Epithelial cell of esophagus (primary cell): ENCODE data around the gene CDC26.
A peak's percentile ranks its signal among the peaks of the same experiment; 100 is the strongest.
"Not testable (repeated sequence)": the region's sequence is repeated elsewhere in the genome, so short reads cannot be mapped to it uniquely, and the experiment has no call there.

Experiments
- DNase-seq: peaks from one replicate; pipeline ENCODE4 v3.0.0; 2010; ENCODE audit warnings: low read depth
- H3K4me3 ChIP-seq: 2 replicates; pipeline ENCODE4 v1.5.1; 2011; ENCODE audit warnings: mild to moderate bottlenecking, low read length, control low read depth
- TF ChIP-seq, protein P1 (sequence below): IDR thresholded peaks from 2 replicates; pipeline ENCODE4 v1.5.1; 2011; ENCODE audit warnings: low read depth, mild to moderate bottlenecking, low read length, control low read depth, inconsistent platforms; ENCODE audit not compliant: insufficient read depth; ENCODE audit errors: missing control alignments

CDC26 gene

DNA sequence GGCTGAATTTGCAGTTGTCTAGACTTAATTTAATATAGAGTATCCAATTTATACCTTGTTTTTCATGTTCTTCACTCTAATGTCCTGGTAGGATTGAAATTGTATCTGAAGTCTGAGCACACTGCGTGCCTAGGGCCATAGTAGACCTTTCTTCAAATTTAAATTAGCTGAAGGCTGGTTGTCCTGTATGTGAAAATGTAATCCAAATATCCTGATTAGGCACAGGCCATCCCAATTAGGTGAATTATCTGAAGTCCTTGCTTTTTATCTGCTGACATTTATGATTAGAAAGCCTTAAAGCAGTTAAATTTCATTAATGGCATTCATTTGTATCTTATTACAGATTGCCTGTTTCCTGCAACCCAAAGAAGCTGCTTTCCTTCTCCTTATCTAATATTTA, 20.4 kb downstream of the CDC26 start:
- TF ChIP-seq, protein P1, sequence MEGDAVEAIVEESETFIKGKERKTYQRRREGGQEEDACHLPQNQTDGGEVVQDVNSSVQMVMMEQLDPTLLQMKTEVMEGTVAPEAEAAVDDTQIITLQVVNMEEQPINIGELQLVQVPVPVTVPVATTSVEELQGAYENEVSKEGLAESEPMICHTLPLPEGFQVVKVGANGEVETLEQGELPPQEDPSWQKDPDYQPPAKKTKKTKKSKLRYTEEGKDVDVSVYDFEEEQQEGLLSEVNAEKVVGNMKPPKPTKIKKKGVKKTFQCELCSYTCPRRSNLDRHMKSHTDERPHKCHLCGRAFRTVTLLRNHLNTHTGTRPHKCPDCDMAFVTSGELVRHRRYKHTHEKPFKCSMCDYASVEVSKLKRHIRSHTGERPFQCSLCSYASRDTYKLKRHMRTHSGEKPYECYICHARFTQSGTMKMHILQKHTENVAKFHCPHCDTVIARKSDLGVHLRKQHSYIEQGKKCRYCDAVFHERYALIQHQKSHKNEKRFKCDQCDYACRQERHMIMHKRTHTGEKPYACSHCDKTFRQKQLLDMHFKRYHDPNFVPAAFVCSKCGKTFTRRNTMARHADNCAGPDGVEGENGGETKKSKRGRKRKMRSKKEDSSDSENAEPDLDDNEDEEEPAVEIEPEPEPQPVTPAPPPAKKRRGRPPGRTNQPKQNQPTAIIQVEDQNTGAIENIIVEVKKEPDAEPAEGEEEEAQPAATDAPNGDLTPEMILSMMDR = no peak
- no peak overlapping the region for H3K4me3 ChIP-seq
- DNase-seq = no peak

DNA sequence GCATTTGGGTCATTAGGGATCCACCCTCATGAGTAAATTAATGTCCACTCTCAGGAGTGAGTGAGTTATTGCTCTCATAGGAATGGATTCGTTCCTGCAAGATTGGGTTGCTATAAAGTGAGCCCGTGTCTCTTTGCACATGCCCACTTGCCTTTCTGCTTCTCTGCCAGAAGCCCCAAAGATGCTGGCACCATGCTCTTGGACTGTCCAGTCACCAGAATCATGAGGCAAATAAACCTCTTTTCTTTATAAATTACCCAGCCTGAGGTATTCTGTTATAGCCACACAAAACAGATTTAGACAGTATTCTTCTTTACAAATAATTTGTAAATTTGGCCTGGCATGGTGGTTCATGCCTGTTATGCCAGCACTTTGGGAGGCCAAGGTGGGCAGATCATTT, 24.6 kb downstream of the CDC26 start:
- DNase-seq = no peak
- TF ChIP-seq, protein P1 = no peak
- no peak overlapping the region for H3K4me3 ChIP-seq

DNA sequence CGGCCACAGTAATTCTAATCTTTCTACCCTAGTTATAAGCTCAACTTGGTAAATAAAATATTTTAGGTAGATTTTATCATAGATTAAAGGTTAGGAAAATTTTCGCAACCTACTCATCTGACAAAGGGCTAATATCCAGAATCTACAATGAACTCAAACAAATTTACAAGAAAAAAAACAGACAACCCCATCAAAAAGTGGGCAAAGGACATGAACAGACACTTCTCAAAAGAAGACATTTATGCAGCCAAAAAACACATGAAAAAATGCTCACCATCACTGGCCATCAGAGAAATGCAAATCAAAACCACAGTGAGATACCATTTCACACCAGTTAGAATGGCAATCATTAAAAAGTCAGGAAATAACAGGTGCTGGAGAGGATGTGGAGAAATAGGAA, 25.7 kb downstream of the CDC26 start:
- DNase-seq, H3K4me3 ChIP-seq: not testable (repeated sequence)

DNA sequence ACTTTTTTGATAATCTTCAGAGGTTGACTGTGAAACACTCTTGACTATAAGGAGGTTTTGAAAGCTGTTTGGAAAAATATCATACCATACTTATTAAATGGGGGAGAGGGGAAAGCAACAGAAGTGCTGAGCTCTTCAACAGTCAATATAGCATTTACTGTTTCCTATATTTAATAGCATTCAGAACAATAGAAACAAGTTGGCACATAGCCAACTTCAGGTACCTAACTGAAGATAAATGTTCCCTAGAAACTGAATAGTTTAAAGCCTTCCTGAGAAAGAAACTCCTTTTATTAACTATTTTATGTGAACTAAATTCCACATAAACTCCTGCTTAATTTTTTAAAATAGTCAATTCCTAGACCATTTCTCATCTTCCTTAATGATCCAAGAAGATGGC, 27.7 kb downstream of the CDC26 start:
- DNase-seq = no peak
- TF ChIP-seq, protein P1 = no peak
- H3K4me3 ChIP-seq = no peak overlapping the region

DNA sequence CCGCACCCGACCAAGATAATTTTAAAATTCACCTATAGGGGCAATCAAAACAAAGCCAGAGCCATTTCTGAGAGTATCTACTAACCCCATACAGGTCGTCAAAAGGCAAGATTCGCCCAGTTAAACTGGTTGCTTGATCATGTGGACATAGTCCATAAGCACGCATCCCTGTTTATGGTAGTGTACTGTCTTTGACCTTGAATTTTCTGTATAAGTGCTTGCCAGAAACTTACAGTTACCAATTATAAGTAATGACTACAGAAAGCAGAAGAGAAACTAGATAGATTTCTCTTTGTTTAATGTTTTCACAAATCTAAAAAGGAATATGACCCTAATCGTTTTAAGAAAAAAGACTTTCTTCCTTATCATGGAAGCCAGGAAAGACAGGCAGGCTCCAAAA, 28.4 kb downstream of the CDC26 start:
- no peak for DNase-seq
- H3K4me3 ChIP-seq = no peak overlapping the region
- TF ChIP-seq, protein P1 = no peak

DNA sequence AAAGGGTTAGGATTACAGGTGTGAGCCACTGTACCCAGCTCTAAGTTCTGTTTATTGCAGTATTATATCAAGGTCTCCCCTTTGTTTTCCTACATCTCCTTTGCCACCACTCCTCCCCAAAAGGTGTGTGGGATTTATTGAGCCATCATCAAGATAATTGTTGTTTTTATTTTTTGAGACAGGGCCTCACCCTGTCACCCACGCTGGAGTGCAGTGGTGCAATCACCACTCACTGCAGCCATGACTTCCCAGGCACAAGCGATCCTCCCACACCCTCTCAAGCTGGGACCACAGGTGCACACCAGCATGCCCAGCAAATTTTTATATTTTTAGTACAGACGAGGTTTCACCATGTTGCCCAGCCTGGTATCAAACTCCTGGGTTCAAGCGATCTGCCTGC, 29.5 kb downstream of the CDC26 start:
- no peak overlapping the region for H3K4me3 ChIP-seq

DNA sequence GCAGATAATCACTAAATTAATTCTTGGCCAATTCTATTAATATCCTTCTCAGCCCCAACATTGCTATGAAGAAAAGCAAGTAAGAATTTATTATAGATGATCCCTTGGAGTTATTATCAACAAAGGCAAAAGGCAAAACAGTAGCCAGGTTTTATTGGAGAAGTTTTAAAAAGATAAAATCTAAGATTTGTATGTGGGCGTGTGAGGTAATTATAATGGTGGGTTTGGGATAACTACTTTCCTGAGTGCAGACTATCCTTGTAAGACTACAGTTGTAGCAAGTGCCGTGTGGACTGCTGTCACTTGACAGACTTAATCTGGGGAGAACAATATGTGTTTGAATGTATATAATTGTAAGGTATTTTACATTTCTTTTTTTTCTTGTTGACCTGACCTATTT, 30.8 kb downstream of the CDC26 start:
- DNase-seq = no peak
- TF ChIP-seq, protein P1 = no peak
- no peak overlapping the region for H3K4me3 ChIP-seq

More for the DNA sequence above, 29.5 kb downstream of the CDC26 start:
- TF ChIP-seq, protein P1 = no peak
- no peak for DNase-seq

DNA sequence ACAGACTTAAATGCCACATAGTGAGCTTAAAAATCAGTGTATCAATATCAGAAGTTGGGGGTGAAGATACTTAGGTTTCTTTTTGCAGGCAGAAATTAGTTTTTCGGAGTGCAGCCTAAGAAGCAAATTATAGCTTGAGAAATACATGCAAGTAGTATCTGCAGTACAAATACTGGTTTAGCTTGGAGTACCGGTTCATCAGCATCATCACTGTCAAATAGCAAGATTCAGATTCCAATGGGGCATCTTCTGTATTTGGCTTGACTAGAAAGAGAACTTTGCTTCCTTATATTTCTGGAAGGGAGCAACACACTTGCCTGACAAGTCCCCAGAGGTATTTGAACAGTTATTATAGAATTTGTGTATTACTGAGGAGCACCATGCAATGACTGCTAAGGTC, 34.2 kb downstream of the CDC26 start:
- H3K4me3 ChIP-seq = no peak overlapping the region
- peak; percentile 53 for DNase-seq
- TF ChIP-seq, protein P1 = no peak
